SK-N-MC (cell line): ENCODE data around the gene TYW1B.
"Not testable (repeated sequence)": the region's sequence is repeated elsewhere in the genome, so short reads cannot be mapped to it uniquely, and the experiment has no call there.

Experiments used
- EZH2 ChIP-seq: fragments of 200-600 bp; sonication (generic); IDR thresholded peaks from one replicate; pipeline ENCODE4 v1.6.1; 2017; ENCODE audit warnings: antibody characterized with exemption
- FOXP2 ChIP-seq: optimal IDR thresholded peaks from 2 replicates; pipeline ENCODE3; 2011; ENCODE audit warnings: mild to moderate bottlenecking, moderate library complexity; ENCODE audit not compliant: insufficient read depth; ENCODE audit errors: extremely low read length, control extremely low read depth
- POLR2AphosphoS5 ChIP-seq: IDR thresholded peaks from 2 replicates; pipeline ENCODE4 v1.6.1; 2012; ENCODE audit warnings: mild to moderate bottlenecking, low read depth, low read length, borderline replicate concordance

GRCh38 chr7:72816370-72817157 is 11.4 kb downstream of the TYW1B start:
- TF ChIP-seq POLR2AphosphoS5, EZH2, FOXP2: not testable (repeated sequence)
